ENCODE results near the gene KCNMA1.
"Not testable (repeated sequence)": the region's sequence is repeated elsewhere in the genome, so short reads cannot be mapped to it uniquely, and the experiment has no call there.

KCNMA1 gene

GRCh38 chr10:77359287-77359691 is 278.3 kb downstream of the KCNMA1 start:
- no peak for DNase-seq

- no peak for DNase-seq
Observed at GRCh38 chr10:77358656-77359055, 279.0 kb downstream of the KCNMA1 start.

DNA sequence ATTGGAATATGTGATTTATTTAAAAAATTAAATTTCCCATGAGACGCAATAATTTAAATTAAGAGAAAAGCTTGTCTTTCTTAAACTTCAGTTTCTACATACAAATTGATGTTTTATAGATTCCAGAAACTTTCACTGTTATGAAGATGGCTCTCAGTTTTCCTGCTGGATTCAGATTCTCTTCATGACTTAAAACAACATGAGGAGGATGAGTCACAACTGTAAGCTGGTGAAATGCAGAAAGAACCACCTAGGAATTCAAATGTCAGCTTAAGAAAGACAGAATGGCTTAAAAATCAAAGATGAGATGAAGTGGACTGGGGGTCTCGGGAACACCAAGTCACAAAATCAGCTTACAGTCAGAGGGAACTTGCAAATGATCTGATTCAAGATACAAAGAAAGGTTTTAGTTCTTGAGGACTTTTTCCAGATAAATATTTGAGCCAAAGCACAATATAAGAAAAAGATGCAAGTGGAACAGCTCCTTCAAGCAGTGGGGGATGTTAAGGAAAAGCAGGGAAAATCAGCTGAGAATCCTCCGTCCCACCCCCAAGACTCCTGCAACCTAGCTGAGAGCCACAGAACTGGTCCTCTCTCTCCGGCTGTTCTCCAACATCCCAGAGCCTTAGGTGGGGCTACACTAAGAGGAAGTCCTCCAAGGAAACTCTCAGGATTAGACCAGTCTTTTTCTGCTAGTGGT is 279.8 kb downstream of the KCNMA1 start:
- DNase-seq: no peak

DNA sequence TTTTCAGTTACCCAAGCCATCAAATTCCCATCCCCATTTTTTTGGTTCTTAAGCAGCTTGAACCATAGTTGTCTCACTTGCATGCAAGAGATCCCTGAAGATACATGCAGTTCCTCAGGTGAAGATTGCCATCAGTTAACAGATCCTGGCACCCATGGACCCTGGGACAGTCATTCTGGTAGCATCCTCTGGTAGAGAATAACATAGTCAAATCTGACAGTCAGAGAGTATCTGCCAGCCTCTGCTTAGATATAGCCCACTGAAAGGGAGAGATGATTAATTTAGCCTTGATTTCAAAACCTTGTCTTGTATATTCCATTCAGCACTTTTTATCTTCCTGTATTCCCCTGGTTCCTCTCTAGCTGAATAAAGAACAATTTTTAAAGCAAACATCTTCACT is 280.4 kb downstream of the KCNMA1 start:
- no peak for DNase-seq

GRCh38 chr10:77355844-77356243 is 281.8 kb downstream of the KCNMA1 start:
- DNase-seq: no peak

- DNase-seq: no peak
Observed at GRCh38 chr10:77351386-77351785, 286.2 kb downstream of the KCNMA1 start.

GRCh38 chr10:77350711-77351119 is 286.9 kb downstream of the KCNMA1 start:
- no peak for DNase-seq

DNA sequence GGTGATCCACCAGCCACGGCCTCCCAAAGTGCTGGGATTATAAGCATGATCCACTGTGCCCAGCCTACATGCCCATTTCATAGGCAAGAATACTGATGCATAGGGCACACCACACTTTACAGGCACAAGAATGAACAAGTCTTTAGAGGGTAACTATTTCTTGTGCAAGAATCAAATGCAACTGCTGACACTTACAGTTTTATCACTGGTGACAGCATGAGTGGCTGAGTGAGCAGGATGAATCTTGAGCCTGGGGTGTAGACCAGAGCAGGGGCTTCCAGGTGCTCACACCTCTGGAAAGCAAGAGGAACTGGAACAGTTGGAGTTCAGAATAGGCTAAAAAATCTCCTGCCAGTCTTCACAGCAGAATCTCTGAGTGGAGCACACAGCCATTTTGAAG is 287.5 kb downstream of the KCNMA1 start:
- DNase-seq: no peak

DNA sequence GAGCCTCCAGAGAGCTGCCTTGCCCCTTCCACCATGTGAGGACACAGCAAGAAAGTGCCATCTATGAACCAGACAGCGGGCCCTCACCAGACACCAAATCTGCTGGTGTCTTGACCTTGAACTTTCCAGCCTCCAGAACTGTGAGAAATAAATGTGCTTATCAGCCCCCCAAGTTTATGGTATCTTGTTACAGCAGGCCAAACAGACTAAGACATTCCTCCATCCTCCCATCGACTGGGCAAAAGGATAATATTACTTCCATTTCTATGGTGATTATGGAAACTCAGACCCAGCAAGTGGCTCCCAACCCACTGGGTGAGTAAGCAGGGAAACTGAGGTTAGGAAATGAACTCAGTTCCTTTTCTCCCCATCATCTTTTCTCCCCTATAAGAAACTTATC is 288.4 kb downstream of the KCNMA1 start:
- DNase-seq: no peak

- DNase-seq: no peak
Observed at GRCh38 chr10:77348751-77349150, 288.9 kb downstream of the KCNMA1 start.

DNA sequence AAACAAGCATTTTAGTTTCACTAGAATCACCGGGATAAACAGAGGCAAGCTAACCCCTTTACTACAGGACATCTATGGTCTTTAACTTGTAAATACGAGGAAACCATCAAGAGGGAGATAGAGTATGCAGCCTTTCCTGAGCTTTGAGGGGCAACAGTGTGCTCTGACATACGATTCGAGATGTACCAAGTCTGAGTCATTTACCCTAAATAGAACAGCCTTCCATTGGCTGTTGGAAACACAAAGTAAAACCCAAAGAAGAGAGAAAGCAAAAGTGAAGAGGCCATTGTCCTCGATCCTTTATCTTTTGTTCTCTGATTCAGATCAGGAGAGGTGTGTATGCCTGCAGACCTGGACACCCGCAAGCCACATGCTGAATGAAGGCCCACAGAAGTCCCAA is 289.5 kb downstream of the KCNMA1 start:
- no peak for DNase-seq

GRCh38 chr10:77347052-77347451 is 290.6 kb downstream of the KCNMA1 start:
- DNase-seq: no peak

DNA sequence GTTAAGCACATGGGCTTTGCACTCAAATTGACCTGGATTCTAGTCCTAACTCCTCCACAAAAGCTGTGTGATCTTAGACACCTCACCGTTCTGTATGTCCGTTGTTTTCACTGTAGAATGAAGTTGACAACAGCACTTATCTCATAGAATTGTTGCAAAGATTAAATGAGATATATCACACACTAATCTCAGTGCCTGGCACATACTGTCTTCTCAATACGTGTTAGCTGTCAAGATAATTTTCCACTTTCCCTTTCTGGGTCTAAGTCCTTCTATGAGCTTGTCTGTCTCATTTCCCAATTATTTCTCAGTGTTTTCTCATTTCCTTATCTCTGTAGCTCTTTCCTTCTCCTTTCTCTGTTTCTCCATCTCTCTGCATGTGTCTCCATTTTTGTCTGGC is 296.6 kb downstream of the KCNMA1 start:
- no peak for DNase-seq

- not testable (repeated sequence) for DNase-seq
Observed at GRCh38 chr10:77339872-77340271, 297.7 kb downstream of the KCNMA1 start.

- no peak for DNase-seq
Observed at GRCh38 chr10:77339166-77339565, 298.4 kb downstream of the KCNMA1 start.

DNA sequence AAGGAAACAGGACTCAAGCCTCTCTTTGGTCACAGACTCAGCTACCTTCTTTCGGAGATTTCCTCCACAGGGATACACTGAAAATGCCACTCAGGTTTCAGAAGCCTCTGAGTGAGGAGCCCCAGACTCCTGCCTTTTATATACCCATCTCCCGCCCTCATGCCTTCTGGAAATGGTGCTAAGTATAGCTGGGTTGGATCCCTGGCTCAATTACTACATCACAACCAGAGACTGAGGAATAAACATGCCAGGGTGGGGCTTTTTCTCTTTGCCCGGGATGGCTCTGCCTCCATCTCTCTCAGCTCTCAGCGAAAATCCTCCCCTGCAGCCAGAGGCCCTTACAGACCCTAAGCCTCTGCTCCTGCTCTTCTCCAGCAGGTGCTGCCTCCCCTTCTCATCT is 299.5 kb downstream of the KCNMA1 start:
- DNase-seq: no peak

GRCh38 chr10:77334501-77334900 is 303.1 kb downstream of the KCNMA1 start:
- no peak for DNase-seq

DNA sequence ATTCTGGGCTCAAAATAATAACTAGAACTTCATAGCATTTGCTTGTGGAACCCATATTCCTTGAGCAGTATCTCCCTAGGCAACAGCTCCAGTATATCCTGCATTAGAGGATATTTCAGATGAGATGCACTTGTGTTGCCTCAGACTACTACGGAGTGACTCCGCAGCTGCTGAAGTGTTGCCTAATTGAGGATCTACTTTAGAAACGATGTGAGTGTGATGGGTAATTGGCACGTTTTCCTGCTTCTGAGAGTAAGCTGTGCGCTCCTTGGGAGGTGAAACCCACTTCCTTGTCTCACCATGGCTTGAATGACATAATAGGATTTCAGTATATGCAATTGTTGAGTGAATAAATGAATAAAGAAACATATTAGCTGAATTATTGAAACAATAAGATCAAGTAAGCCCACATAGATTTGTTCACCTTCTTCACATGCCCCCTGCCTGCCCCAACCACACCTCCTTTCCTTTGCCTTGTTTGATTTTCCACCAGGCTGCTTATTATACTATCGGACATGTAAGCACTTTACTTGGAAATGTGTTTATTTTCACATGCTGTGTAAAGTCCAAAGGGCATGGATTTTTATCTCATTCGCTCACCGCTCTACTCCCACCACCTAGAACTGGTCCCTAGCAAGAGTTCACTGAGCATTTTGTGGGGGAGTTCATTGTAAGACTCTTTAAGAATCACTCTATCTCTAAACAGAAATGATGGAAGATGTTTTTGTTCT is 303.8 kb downstream of the KCNMA1 start:
- DNase-seq: no peak

DNA sequence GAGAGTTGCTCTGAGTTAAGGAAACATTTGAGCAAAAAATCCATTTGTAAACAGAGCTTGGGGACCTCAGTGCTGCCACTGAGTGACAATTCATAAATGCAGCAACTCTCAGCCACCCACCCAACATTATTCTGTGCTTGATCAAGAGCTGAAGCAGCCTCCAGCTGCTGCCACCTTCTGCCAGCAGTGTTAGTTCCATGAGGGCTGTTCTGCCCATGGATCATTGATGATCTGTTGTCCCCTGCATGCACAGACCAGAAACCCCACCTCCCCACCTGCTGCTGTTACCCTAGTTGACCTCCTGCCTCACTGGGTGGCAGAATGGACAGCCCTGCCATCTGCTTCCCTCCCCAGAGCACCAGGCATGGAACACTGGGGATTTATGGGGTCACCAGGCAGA is 305.4 kb downstream of the KCNMA1 start:
- DNase-seq: no peak

- DNase-seq: peak in 1 of 5 experiments; percentile 8
Observed at GRCh38 chr10:77328272-77328816, 309.3 kb downstream of the KCNMA1 start.

GRCh38 chr10:77325233-77325537 is 312.4 kb downstream of the KCNMA1 start:
- no peak for DNase-seq

DNA sequence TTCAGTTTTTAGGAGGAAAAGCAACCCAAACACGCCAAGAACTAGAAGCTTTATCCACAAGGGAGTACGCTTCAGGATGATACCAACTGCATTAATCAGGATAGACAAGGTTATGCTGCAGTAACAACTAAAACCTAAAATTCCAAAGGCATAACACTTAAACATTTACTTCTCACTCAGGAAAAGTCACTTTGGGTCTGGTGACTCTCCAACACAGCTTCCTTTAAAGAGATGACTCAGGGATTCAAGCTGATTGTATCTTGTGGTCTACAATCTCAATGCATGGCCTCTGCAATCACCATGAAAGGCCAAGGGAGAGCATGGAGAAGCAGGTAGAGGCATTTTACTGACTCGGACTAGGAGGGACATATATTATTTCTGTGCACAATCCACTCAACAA is 315.8 kb downstream of the KCNMA1 start:
- no peak for DNase-seq

- no peak for DNase-seq
Observed at GRCh38 chr10:77320971-77321471, 316.6 kb downstream of the KCNMA1 start.

GRCh38 chr10:77319557-77319956 is 318.1 kb downstream of the KCNMA1 start:
- no peak for DNase-seq

All from T-helper 2 cell (primary cell).